HL-60 (cell line): Measurements from ENCODE around the gene PRKAR1B.

Source experiments
- DNase-seq, 2 experiments: peaks; one replicate each; pipeline ENCODE4 v3.0.0-alpha.2; 2010 to 2020; ENCODE audit warnings: low read depth in 1 of 2, low spot score in 1 of 2
- H3K27ac ChIP-seq: fragments of 250-450 bp; sonication (Bioruptor Pico); replicated peaks from 2 replicates; pipeline ENCODE4 v1.5.1; 2020; ENCODE audit warnings: mild to moderate bottlenecking, moderate library complexity
- H3K27me3 ChIP-seq: fragments of 250-450 bp; sonication (Bioruptor Pico); 2 replicates; pipeline ENCODE4 v1.5.1; 2021; ENCODE audit warnings: mild to moderate bottlenecking, moderate library complexity; ENCODE audit not compliant: insufficient read depth, poor library complexity, severe bottlenecking
- H3K4me3 ChIP-seq: replicated peaks from 2 replicates; pipeline ENCODE4 v1.5.1; 2011; ENCODE audit warnings: mild to moderate bottlenecking, control low read depth, low read length; ENCODE audit not compliant: insufficient read depth
- CTCF ChIP-seq: IDR thresholded peaks from one replicate; pipeline ENCODE4 v1.5.1; 2011; ENCODE audit warnings: low read length, control low read depth, inconsistent platforms; ENCODE audit not compliant: insufficient read depth
- GABPA ChIP-seq: IDR thresholded peaks from 2 replicates; pipeline ENCODE4 v1.6.1; 2012; ENCODE audit warnings: low read depth
- POLR2AphosphoS5 ChIP-seq: IDR thresholded peaks from 2 replicates; pipeline ENCODE4 v1.6.1; 2012; ENCODE audit warnings: low read depth
- REST ChIP-seq: IDR thresholded peaks from 2 replicates; pipeline ENCODE4 v1.6.1; 2012; ENCODE audit warnings: low read depth; ENCODE audit not compliant: insufficient replicate concordance
- SPI1 ChIP-seq: IDR thresholded peaks from 2 replicates; pipeline ENCODE4 v1.6.1; 2012; ENCODE audit warnings: low read depth, mild to moderate bottlenecking, borderline replicate concordance

Gene PRKAR1B

GRCh38 chr7:545470-545869, 181.6 kb downstream of the PRKAR1B start:
- Histone ChIP-seq H3K27ac (no peak overlapping the region), H3K4me3 (no peak overlapping the region), H3K27me3 (no peaks in the 10 kb centered on the region)
- DNase-seq = no peak
- TF ChIP-seq GABPA (no peak), POLR2AphosphoS5 (no peak), SPI1 (no peak), REST (no peak), CTCF (no peak)

DNA sequence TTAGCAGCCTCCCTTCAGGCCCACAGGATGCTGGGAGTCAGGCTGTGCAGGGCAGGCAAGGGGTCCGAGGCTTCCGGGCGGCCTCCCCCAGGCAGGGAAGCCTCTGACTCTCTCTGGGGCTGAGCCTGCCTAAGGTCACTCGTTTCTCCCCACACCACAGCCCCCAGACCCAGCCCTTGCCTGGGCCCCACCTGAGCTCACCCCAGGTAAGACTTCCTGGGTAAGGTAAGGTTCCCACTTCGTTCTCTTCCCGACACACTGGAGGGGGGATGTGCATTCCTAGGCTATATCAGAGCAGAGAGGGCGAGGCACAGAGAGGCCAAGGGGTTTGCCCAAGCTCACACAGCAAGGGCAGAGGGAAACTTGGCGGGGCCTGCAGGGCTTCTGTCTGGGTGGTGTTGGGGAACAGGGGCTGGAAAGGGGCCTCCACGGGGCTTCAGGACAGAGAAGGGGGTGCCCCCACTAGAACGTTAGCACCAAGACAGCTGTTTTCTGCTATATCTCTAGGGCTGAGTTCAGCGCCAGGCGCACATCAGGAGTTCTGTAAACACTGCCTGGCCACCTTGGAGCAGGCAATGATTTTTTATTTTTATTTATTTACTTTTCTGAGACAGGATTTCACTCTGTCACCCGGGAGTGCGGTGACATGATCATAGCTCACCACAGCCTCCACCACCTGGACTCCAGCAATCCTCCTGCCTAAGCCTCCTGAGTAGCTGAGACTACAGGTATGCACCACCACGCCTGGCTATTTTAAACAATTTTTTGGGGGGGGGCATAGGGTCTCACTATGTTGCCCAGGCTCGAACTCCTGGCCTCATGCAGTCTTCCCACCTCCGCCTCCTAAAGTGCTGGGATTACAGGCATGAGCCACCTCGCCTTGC, 182.5 kb downstream of the PRKAR1B start:
- Histone ChIP-seq H3K27me3 (no peaks in the 10 kb centered on the region), H3K27ac (no peak overlapping the region), H3K4me3 (no peak overlapping the region)
- TF ChIP-seq POLR2AphosphoS5 (no peak), SPI1 (no peak), REST (no peak)
- DNase-seq = no peak

DNA sequence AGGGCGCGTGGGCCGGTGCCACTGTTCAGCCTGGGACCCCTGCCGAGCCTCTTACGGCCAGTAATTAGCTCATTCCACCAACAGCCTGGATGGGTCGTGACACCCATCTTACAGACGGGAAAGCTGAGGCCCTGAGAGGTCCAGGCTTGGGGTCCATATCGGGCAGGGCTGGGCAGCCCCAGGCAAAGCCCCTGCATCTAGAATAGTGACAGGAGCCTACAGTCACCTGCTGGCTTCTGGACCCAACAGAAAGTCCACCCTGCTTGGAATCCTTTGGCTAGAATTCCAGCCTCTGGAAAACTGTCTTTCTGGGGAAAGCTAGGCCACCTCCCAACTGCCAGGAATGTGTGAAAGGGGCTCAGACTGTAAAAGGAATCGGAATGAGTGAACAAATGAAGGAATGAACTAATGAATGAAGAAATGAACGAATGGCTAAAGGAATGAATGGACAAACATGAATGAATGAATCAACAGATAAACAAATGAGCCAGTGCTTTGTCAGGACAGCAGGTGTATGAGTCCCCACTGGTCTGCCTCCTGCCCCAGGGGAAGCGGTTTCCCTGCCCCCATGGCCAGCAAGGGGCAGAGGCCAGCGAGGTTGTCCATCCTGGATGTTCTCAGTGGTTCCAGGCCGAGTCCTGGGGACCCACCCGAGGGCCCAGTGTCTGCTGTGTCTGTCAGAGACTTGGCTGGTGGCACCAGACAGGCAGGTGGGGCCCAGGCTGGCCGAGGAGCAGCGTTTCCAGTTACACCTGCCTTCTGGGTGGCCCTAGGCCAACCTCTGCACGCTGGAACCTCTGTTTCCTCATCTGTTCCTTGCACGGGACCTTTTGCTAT, 183.4 kb downstream of the PRKAR1B start:
- no peak for DNase-seq
- H3K27ac ChIP-seq = no peak overlapping the region
- TF ChIP-seq POLR2AphosphoS5 = no peak
- no peak overlapping the region for H3K4me3 ChIP-seq
- no peaks in the 10 kb centered on the region for H3K27me3 ChIP-seq

- no peak overlapping the region for H3K4me3 ChIP-seq
- H3K27ac ChIP-seq = no peak overlapping the region
Observed at GRCh38 chr7:542713-543500, 184.2 kb downstream of the PRKAR1B start.

More at GRCh38 chr7:542713-543500, 184.2 kb downstream of the PRKAR1B start:
- no peak for DNase-seq
- TF ChIP-seq CTCF = no peak
- no peak for TF ChIP-seq SPI1
- TF ChIP-seq REST = no peak
- TF ChIP-seq GABPA = no peak
- TF ChIP-seq POLR2AphosphoS5 = no peak
- no peaks in the 10 kb centered on the region for H3K27me3 ChIP-seq
